Measurements from ENCODE around the gene TIPARP. TPM values are rescaled to one million over a fixed set of nuclear protein-coding genes. Genes with fewer than 3 reads are reported as not detected.

The TIPARP gene
- polyA plus RNA-seq, 1 experiment, result 25.1 TPM

DNA sequence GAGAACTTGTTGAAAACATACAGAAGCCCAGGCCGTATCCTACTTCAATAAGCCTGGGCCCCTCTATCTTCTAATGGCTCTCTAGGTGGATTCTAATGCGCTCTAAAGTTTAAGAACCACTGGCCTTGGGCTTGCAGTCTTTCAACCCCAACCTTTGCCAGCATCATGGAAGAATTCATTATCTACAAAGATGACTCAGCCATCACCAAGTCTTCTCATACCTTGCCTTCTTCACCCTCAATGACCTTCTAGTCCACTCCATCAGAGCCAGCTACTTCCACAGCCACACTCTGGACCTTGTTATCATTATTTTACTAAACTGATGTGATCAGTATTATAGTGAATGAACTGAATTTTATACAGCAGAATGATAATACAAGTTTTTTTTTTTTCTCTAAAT lies 16.9 kb upstream of the TIPARP start:
- no peak overlapping the region for H3K4me3 ChIP-seq (ENCODE audit: low read depth, low read length)
- CTCF ChIA-PET, result no interaction called here

DNA sequence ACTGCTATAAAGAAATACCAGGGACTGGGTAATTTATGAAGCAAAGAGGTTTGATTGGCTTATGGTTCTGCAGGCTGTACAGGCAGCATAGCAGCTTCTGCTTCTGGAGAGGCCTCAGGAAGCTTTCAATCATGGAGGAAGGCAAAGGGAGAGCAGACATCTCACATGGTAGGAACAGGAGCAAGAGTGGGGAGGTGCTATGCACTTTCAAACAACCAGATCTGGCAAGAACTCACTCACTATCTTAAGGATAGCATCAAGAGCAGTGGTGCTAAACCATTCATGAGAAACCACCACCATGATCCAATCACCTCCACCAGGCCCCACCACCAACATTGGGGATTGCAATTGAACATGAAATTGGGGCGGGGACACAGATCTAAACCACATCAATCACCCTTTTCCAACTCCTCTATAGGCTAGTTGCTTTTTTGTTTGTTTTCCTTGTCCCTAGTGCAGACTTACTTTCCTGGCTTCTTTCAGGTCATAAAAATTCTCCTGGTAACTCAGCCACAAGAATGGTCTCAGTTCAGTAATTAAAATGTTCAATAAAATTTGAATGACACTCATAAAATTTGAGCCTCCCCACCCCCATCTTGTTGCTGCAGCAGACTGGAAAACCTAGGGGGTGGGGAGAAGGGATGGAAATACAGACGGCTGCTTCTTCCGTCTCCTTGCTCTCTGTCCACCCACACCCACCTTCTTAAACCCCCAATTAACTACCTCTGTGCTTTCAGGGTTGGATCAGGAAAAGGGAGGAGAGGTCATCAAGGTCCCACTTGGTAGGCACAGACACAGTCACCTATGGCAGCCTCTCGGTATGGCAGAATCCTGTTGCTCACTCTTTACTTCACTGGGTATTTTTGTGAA lies 16.3 kb upstream of the TIPARP start:
- H3K27ac ChIP-seq (ENCODE audit: low read depth, low read length), result no peak overlapping the region
- TF ChIP-seq CTCF (IDR thresholded peaks at IDR 0.05; ENCODE audit: low read depth, low read length), result no peak
- ChIA-PET CTCF (no interaction called here), POLR2A (no interaction called here)
- no peaks in the 10 kb centered on the region for H3K27me3 ChIP-seq (ENCODE audit: control insufficient read depth, insufficient read depth, low read length)
- no peak overlapping the region for H3K4me3 ChIP-seq (ENCODE audit: low read depth, low read length)
- H3K9me3 ChIP-seq (ENCODE audit: control insufficient read depth, insufficient read depth, low read length), result no peaks in the 10 kb centered on the region
- DNase-seq (ENCODE audit: low read depth, low spot score), result no peak

More for the DNA sequence above, 16.9 kb upstream of the TIPARP start:
- Histone ChIP-seq H3K27ac (ENCODE audit: low read depth, low read length) (no peak overlapping the region), H3K9me3 (ENCODE audit: control insufficient read depth, insufficient read depth, low read length) (no peaks in the 10 kb centered on the region), H3K27me3 (ENCODE audit: control insufficient read depth, insufficient read depth, low read length) (no peaks in the 10 kb centered on the region)
- POLR2A ChIA-PET, result no interaction called here
- no peak for DNase-seq (ENCODE audit: low read depth, low spot score)
- no peak for TF ChIP-seq CTCF (IDR thresholded peaks at IDR 0.05; ENCODE audit: low read depth, low read length)

GRCh38 chr3:156658732-156659090 lies 15.7 kb upstream of the TIPARP start:
- no peak for DNase-seq (ENCODE audit: low read depth, low spot score)
- POLR2A ChIA-PET, result no interaction called here
- H3K27ac ChIP-seq (ENCODE audit: low read depth, low read length), result no peak overlapping the region
- no peak for TF ChIP-seq CTCF (IDR thresholded peaks at IDR 0.05; ENCODE audit: low read depth, low read length)
- CTCF ChIA-PET, result no interaction called here
- H3K27me3 ChIP-seq (ENCODE audit: control insufficient read depth, insufficient read depth, low read length), result no peaks in the 10 kb centered on the region
- H3K4me3 ChIP-seq (ENCODE audit: low read depth, low read length), result no peak overlapping the region
- no peaks in the 10 kb centered on the region for H3K9me3 ChIP-seq (ENCODE audit: control insufficient read depth, insufficient read depth, low read length)

DNA sequence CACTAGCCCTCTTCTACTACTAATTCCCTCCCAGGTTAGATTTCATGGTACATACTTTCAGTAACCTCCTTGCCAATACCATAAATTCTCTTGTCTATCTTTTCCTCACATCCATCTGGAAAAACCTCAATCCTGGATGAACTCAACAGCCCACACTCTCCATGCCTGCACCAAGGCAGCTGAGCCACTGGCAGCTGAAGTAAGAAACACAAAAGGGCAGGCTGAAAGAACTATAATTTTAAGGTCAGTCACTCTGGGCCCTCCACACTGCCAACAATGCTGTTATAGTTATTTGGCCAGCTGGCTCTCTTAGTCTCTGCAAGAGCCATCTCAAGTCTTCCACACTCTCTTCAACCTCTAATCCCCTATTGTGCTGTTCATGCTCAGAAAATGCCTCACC lies 15.1 kb upstream of the TIPARP start:
- TF ChIP-seq CTCF (IDR thresholded peaks at IDR 0.05; ENCODE audit: low read depth, low read length), result no peak
- POLR2A ChIA-PET, result no interaction called here
- Histone ChIP-seq H3K4me3 (ENCODE audit: low read depth, low read length) (no peak overlapping the region), H3K27me3 (ENCODE audit: control insufficient read depth, insufficient read depth, low read length) (no peaks in the 10 kb centered on the region), H3K9me3 (ENCODE audit: control insufficient read depth, insufficient read depth, low read length) (no peaks in the 10 kb centered on the region), H3K27ac (ENCODE audit: low read depth, low read length) (no peak overlapping the region)
- no peak for DNase-seq (ENCODE audit: low read depth, low spot score)
- CTCF ChIA-PET, result no interaction called here

DNA sequence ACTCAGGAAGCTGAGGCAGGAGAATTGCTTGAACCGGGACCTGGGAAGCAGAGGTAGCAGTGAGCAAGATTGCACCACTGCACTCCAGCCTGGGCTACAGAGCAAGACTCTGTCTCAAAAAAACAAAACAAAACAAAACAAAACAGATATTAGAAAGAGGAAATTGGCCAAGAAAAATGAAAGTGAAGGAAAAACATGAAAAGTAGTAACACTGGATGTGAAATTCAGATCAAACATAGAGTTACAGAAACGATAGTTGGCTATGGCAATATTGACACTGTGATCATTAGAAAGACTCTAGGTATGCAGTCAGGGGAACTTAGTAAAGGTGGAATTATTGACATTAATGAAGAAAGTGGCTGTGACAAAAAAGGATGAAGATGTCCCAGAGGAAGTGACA lies 13.2 kb upstream of the TIPARP start:
- Histone ChIP-seq H3K27ac (ENCODE audit: low read depth, low read length) (no peak overlapping the region), H3K9me3 (ENCODE audit: control insufficient read depth, insufficient read depth, low read length) (no peaks in the 10 kb centered on the region), H3K4me3 (ENCODE audit: low read depth, low read length) (no peak overlapping the region), H3K27me3 (ENCODE audit: control insufficient read depth, insufficient read depth, low read length) (no peaks in the 10 kb centered on the region)
- POLR2A ChIA-PET, result no interaction called here
- TF ChIP-seq CTCF (IDR thresholded peaks at IDR 0.05; ENCODE audit: low read depth, low read length), result no peak
- no peak for DNase-seq (ENCODE audit: low read depth, low spot score)
- CTCF ChIA-PET, result no interaction called here
